Subcutaneous adipose tissue (tissue), 4 donors: ENCODE results near the gene CDC5L. TPM values are rescaled to one million over a fixed set of nuclear protein-coding genes. Genes with fewer than 3 reads are reported as not detected.

Experiments used
- CTCF ChIP-seq: fragments of 450-650 bp; IDR thresholded peaks from one replicate; pipeline ENCODE4 v1.5.1; 2016; ENCODE audit warnings: low read depth, mild to moderate bottlenecking, control low read depth, antibody characterized with exemption, moderate library complexity
- total RNA-seq, 4 donors: library from RNA; depleted of rRNA; stranded (reverse); fragments of >200 nt; gene quantifications; one replicate each; pipeline ENCODE4 v1.1.0, GENCODE V29; 2016

Gene CDC5L
- total RNA-seq, 4 donors from 2014 or later, result 16.5 to 25.9 (median 18.7) TPM

GRCh38 chr6:44442833-44443444, 55.4 kb downstream of the CDC5L start:
- TF ChIP-seq CTCF, result no peak

GRCh38 chr6:44444853-44445252, 57.3 kb downstream of the CDC5L start:
- TF ChIP-seq CTCF, result no peak

GRCh38 chr6:44446626-44447300, 59.3 kb downstream of the CDC5L start:
- no peak for TF ChIP-seq CTCF

- TF ChIP-seq CTCF, result no peak
These were observed 64.5 kb downstream of the CDC5L start for GRCh38 chr6:44451803-44452695.

- no peak for TF ChIP-seq CTCF
These were observed 65.2 kb downstream of the CDC5L start for GRCh38 chr6:44452725-44453124.

GRCh38 chr6:44453146-44453545, 65.6 kb downstream of the CDC5L start:
- no peak for TF ChIP-seq CTCF

- TF ChIP-seq CTCF, result no peak
These were observed 66.7 kb downstream of the CDC5L start for GRCh38 chr6:44454198-44454597.
